PC-9 (cell line): ENCODE results near the gene TPRN. TPM values are rescaled to one million over a fixed set of nuclear protein-coding genes. Genes with fewer than 3 reads are reported as not detected.
A peak's percentile ranks its signal among the peaks of the same experiment; 100 is the strongest.

Experiments used
- Bru-seq: library from RNA; stranded (reverse); fragments of 400-500 nt; gene quantifications from one replicate; lab custom pipeline; 2021; lab: Mats Ljungman, UMichigan
- BruChase-seq, 2 experiments: library from RNA; stranded (reverse); fragments of 400-500 nt; gene quantifications; one replicate each; lab custom pipeline; 2021; lab: Mats Ljungman, UMichigan
- BruUV-seq: library from RNA; stranded (reverse); fragments of 400-500 nt; replicated peaks from 2 replicates; lab custom pipeline; 2021; lab: Mats Ljungman, UMichigan
- CTCF ChIA-PET: fragments of 300-600 bp; sonication (Branson Sonifier 250); formaldehyde crosslinking; loops from one replicate; lab custom pipeline; 2022; ENCODE audit warnings: antibody characterized with exemption; lab: Charles Lee
- POLR2A ChIA-PET: fragments of 300-600 bp; sonication (Branson Sonifier 250); formaldehyde crosslinking; loops from one replicate; lab custom pipeline; 2022; ENCODE audit warnings: antibody characterized with exemption; ENCODE audit not compliant: unreplicated experiment; lab: Charles Lee
- DNase-seq, 2 experiments: peaks; one replicate each; pipeline versions ENCODE4 v3.0.0 to v3.0.0-alpha.2; 2015 to 2022; ENCODE audit warnings: mixed read lengths in 1 of 2
- H2AFZ ChIP-seq: fragments of 200-600 bp; sonication (generic); 2 replicates; pipeline ENCODE4 v1.8.1; 2017; ENCODE audit warnings: antibody characterized with exemption
- H3F3A ChIP-seq: fragments of 200-600 bp; sonication (generic); 2 replicates; pipeline ENCODE4 v1.8.1; 2017; ENCODE audit warnings: antibody characterized with exemption, mild to moderate bottlenecking, low read depth; ENCODE audit not compliant: insufficient read depth
- H3K27ac ChIP-seq: fragments of 200-600 bp; sonication (generic); 2 replicates; pipeline ENCODE4 v1.6.1; 2016; ENCODE audit warnings: mixed run types
- H3K27me3 ChIP-seq: fragments of 200-600 bp; sonication (generic); 2 replicates; pipeline ENCODE4 v1.6.1; 2016; ENCODE audit warnings: low read depth, mixed run types; ENCODE audit not compliant: insufficient read depth
- H3K36me3 ChIP-seq: fragments of 200-600 bp; sonication (generic); 2 replicates; pipeline ENCODE4 v1.6.1; 2016; ENCODE audit warnings: low read depth, mixed run types
- H3K4me1 ChIP-seq: fragments of 200-600 bp; sonication (generic); replicated peaks from 2 replicates; pipeline ENCODE4 v1.6.1; 2016; ENCODE audit warnings: mixed run types; ENCODE audit not compliant: insufficient read depth
- H3K4me2 ChIP-seq: fragments of 200-600 bp; sonication (generic); 2 replicates; pipeline ENCODE4 v1.6.1; 2017; ENCODE audit warnings: mixed run types
- H3K4me3 ChIP-seq: fragments of 200-600 bp; sonication (generic); 2 replicates; pipeline ENCODE4 v1.6.1; 2016; ENCODE audit warnings: mixed run types
- H3K79me2 ChIP-seq: fragments of 200-600 bp; sonication (generic); 2 replicates; pipeline ENCODE4 v1.6.1; 2017; ENCODE audit warnings: low read depth, mixed run types
- H3K9me2 ChIP-seq: fragments of 200-600 bp; sonication (generic); 2 replicates; pipeline ENCODE4 v1.8.1; 2017; ENCODE audit warnings: mild to moderate bottlenecking; ENCODE audit not compliant: insufficient read depth
- H3K9me3 ChIP-seq: fragments of 200-600 bp; sonication (generic); 2 replicates; pipeline ENCODE4 v1.8.1; 2016; ENCODE audit warnings: low read depth; ENCODE audit not compliant: insufficient read depth
- H4K20me1 ChIP-seq: fragments of 200-600 bp; sonication (generic); 2 replicates; pipeline ENCODE4 v1.8.1; 2017; ENCODE audit not compliant: insufficient read depth
- EZH2 ChIP-seq: fragments of 200-600 bp; sonication (generic); IDR thresholded peaks from 2 replicates; pipeline ENCODE4 v1.8.0; 2017; ENCODE audit warnings: antibody characterized with exemption, low read depth
- intact Hi-C: fragments of 100-400 bp; cut with micrococcal nuclease; formaldehyde crosslinking; loops from one replicate; pipeline ENCODE4 v1.10.0; 2022; ENCODE audit not compliant: unreplicated experiment
- long read RNA-seq: library from polyadenylated mRNA; stranded (forward); transcript quantifications from one replicate; pipeline ENCODE4 v2.0.0, GENCODE V29; 2022
- total RNA-seq: library from RNA; stranded (reverse); gene quantifications from 2 replicates; pipeline ENCODE4 v1.2.3, GENCODE V29; 2021
- TF ChIP-seq, protein P1 (sequence below): fragments of 200-600 bp; sonication (generic); conservative IDR thresholded peaks from 2 replicates; pipeline ENCODE4 v1.6.1; 2017; ENCODE audit warnings: mixed run types, antibody characterized with exemption, mild to moderate bottlenecking, moderate library complexity

The TPRN gene, protein sequence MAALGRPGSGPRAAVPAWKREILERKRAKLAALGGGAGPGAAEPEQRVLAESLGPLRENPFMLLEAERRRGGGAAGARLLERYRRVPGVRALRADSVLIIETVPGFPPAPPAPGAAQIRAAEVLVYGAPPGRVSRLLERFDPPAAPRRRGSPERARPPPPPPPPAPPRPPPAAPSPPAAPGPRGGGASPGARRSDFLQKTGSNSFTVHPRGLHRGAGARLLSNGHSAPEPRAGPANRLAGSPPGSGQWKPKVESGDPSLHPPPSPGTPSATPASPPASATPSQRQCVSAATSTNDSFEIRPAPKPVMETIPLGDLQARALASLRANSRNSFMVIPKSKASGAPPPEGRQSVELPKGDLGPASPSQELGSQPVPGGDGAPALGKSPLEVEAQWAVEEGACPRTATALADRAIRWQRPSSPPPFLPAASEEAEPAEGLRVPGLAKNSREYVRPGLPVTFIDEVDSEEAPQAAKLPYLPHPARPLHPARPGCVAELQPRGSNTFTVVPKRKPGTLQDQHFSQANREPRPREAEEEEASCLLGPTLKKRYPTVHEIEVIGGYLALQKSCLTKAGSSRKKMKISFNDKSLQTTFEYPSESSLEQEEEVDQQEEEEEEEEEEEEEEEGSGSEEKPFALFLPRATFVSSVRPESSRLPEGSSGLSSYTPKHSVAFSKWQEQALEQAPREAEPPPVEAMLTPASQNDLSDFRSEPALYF
- 61.0 and 61.8 TPM in 2 replicates for total RNA-seq
- Bru-seq, nascent RNA, result percentile 54 among the genes with signal in this experiment
- BruChase-seq, experiment 1, labeled RNA remaining after a 2-hour chase, result percentile 69 among the genes with signal in this experiment
- BruChase-seq, experiment 2, labeled RNA remaining after a 6-hour chase, result percentile 82 among the genes with signal in this experiment
- long read RNA-seq, transcript TPRN-202 (4 exons, 2,661 nt), result major isoform, 16 of 31 reads
- long read RNA-seq, partial matches to known transcripts, result 6 of 31 reads
- long read RNA-seq, other reads (novel, unspliced or antisense), result 6 of 31 reads

DNA sequence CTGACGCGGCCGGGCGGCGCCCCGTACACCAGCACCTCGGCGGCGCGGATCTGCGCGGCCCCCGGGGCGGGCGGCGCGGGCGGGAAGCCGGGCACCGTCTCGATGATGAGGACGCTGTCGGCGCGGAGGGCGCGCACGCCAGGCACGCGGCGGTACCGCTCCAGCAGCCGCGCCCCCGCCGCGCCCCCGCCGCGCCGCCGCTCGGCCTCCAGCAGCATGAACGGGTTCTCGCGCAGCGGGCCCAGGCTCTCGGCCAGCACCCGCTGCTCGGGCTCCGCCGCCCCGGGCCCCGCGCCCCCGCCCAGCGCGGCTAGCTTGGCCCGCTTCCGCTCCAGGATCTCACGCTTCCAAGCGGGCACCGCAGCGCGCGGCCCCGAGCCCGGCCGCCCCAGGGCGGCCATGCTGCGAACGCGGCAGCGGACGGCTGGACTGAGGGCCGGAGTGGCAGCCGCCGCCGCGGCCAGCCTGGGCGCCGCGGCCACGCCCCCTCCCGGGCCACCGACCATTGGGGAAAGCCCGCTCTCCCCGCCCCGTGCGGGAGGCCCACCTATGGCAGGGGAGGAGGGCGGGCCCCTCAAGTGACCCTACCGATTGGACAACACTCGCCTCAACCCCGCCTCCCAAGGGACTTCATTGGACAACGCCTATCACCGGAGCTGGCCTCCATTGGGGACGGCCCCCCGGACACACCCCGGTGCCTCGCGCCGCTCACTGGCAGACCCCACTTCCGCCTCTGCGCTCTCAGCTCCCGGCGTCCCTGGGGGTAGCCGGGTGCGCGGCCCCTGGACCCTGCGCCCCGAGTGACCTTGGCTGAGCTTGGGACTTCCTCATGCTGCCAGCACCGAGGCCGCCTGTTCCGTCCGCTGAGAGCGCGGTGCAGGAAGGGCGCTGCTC is at the start of gene TPRN:
Gene TPRN (minus strand): TSS at position 431 of the 894 bp plus-strand sequence. CDS start 30 bp downstream, at position 401.
- H3K9me3 ChIP-seq, result no peaks in the 10 kb centered on the region
- ChIA-PET CTCF (interaction anchor here (0.6 to 0.9 kb wide), 5 partner anchors 12 to 81 kb away, joined by 3 to 9 read pairs (median 5); partner anchors contain the start of genes ANAPC2, RNF224 and SSNA1), POLR2A (interaction anchor here (0.6 to 1.0 kb wide), 10 partner anchors 12 to 470 kb away, joined by 3 to 20 read pairs (median 5); partner anchors contain the start of genes ANAPC2, CYSRT1, RNF224 and SSNA1)
- H2AFZ ChIP-seq, result no peak within 1 kb of the TSS
- no peaks in the 10 kb centered on the region for H3K36me3 ChIP-seq
- peaks cover 42% of the 10 kb centered on the region; the same call in 1 of the 2 replicates for H3F3A ChIP-seq
- H3K4me1 ChIP-seq, result peaks cover 61% of the 10 kb centered on the region
- peaks cover 35% of the 10 kb centered on the region for H4K20me1 ChIP-seq
- no peaks in the 10 kb centered on the region for H3K9me2 ChIP-seq
- no TSS peak for BruUV-seq
- no peak within 1 kb of the TSS for H3K27ac ChIP-seq
- H3K4me2 ChIP-seq, result peak within 1 kb of the TSS; percentile 98
- peaks cover 78% of the 10 kb centered on the region for H3K79me2 ChIP-seq
- TF ChIP-seq, protein P1, sequence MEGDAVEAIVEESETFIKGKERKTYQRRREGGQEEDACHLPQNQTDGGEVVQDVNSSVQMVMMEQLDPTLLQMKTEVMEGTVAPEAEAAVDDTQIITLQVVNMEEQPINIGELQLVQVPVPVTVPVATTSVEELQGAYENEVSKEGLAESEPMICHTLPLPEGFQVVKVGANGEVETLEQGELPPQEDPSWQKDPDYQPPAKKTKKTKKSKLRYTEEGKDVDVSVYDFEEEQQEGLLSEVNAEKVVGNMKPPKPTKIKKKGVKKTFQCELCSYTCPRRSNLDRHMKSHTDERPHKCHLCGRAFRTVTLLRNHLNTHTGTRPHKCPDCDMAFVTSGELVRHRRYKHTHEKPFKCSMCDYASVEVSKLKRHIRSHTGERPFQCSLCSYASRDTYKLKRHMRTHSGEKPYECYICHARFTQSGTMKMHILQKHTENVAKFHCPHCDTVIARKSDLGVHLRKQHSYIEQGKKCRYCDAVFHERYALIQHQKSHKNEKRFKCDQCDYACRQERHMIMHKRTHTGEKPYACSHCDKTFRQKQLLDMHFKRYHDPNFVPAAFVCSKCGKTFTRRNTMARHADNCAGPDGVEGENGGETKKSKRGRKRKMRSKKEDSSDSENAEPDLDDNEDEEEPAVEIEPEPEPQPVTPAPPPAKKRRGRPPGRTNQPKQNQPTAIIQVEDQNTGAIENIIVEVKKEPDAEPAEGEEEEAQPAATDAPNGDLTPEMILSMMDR, result no peak
- no peak for TF ChIP-seq EZH2
- DNase-seq, result peak; percentile 97 to 100
- H3K4me3 ChIP-seq, result peak within 1 kb of the TSS; percentile 81
- intact Hi-C loops, result loop anchor here (1.0 to 2.0 kb wide), 2 partner anchors 11 to 16 kb away; a partner anchor contains a TSS
- H3K27me3 ChIP-seq, result no peaks in the 10 kb centered on the region

DNA sequence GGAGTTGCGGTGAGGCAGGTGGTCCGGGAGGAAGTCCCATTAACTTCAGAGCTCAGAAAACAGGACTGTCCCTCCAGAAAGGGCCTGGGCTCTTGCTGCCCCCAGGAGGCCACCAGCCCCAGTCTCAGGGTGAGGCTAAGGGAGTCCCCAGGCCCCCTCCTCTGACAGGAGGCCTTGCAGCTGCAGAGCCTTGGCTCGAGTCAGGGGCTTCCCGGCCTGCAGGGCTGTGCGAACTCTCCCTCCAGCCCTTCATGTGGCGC is 47.3 kb upstream of the TPRN start:
- H3K36me3 ChIP-seq, result peaks cover 8% of the 10 kb centered on the region; the same call in 1 of the 2 replicates
- H3K4me2 ChIP-seq, result no peak overlapping the region
- no peak for DNase-seq
- H3F3A ChIP-seq, result peaks cover 22% of the 10 kb centered on the region
- ChIA-PET POLR2A (interaction anchor here (1.0 kb wide), 1 partner anchor 30 kb away, joined by 3 read pairs; the partner anchor contains the start of gene TOR4A), CTCF (no interaction called here)
- H4K20me1 ChIP-seq, result peaks cover 16% of the 10 kb centered on the region
- BruUV-seq, result no TSS peak
- no peak for TF ChIP-seq EZH2
- TF ChIP-seq, protein P1, result no peak
- H3K9me2 ChIP-seq, result no peaks in the 10 kb centered on the region
- H3K27ac ChIP-seq, result no peak overlapping the region
- H3K27me3 ChIP-seq, result no peaks in the 10 kb centered on the region
- intact Hi-C loops, result no loop called here
- no peak overlapping the region for H2AFZ ChIP-seq
- no peaks in the 10 kb centered on the region for H3K9me3 ChIP-seq
- peaks cover 13% of the 10 kb centered on the region for H3K79me2 ChIP-seq
- H3K4me3 ChIP-seq, result no peak overlapping the region
- H3K4me1 ChIP-seq, result peaks cover 8% of the 10 kb centered on the region
